ENCODE results near the gene TLNRD1. TPM values are rescaled to one million over a fixed set of nuclear protein-coding genes. Genes with fewer than 3 reads are reported as not detected.

The TLNRD1 gene
- polyA plus RNA-seq, 1 donor (not counting 4 experiments of a cell fraction or from before 2014, with no cell fraction given): 3.1 TPM

GRCh38 chr15:81032355-81032754 lies 31.6 kb downstream of the TLNRD1 start:
- H3K27me3 ChIP-seq (ENCODE audit: control insufficient read depth, extremely low read depth, insufficient read depth, low read length): no peaks in the 10 kb centered on the region
- H2AFZ ChIP-seq (ENCODE audit: control insufficient read depth, low read length): no peak overlapping the region
- H3K9me1 ChIP-seq (ENCODE audit: control insufficient read depth, extremely low read depth, insufficient read depth, low read length): no peaks in the 10 kb centered on the region
- DNase-seq (ENCODE audit: low read depth, low spot score) (no peak), FAIRE-seq (no peak)
- H3K9me3 ChIP-seq (ENCODE audit: control insufficient read depth, low read depth, low read length): no peaks in the 10 kb centered on the region
- H3K79me2 ChIP-seq (ENCODE audit: control insufficient read depth, insufficient read depth, low read length): no peaks in the 10 kb centered on the region
- H3K9ac ChIP-seq (ENCODE audit: control insufficient read depth, extremely low read depth, insufficient read depth, low read length): no peak overlapping the region
- no peaks in the 10 kb centered on the region for H4K20me1 ChIP-seq (ENCODE audit: control insufficient read depth, extremely low read depth, insufficient read depth, low read length)
- TF ChIP-seq CTCF (optimal IDR thresholded peaks at IDR 0.05 in 1 of 3, IDR thresholded peaks at IDR 0.05 in 1 of 3, conservative IDR thresholded peaks at IDR 0.05 in 1 of 3; ENCODE audit: extremely low read depth in 1 of 3, insufficient read depth in 2 of 3, low read length in 3 of 3) (no peak), EZH2 (IDR thresholded peaks at IDR 0.05; ENCODE audit: low read length) (no peak)
- H3K4me2 ChIP-seq (ENCODE audit: control insufficient read depth, extremely low read depth, insufficient read depth, low read depth, low read length): no peak overlapping the region
- peaks cover 8% of the 10 kb centered on the region for H3K4me1 ChIP-seq (ENCODE audit: control insufficient read depth, extremely low read depth, insufficient read depth, low read length)
- H3K4me3 ChIP-seq (ENCODE audit: control insufficient read depth in 2 of 3, extremely low read depth in 1 of 3, insufficient read depth in 2 of 3, low read depth in 1 of 3, low read length in 3 of 3): no peak overlapping the region
- H3K27ac ChIP-seq (ENCODE audit: control insufficient read depth, insufficient read depth, low read length): no peak overlapping the region
- no peaks in the 10 kb centered on the region for H3K36me3 ChIP-seq (ENCODE audit: control insufficient read depth in 2 of 2, extremely low read depth in 1 of 2, insufficient read depth in 2 of 2, low read length in 2 of 2)
- dilution Hi-C loops (cut with MboI; ENCODE audit: extremely low pct_ligation_motif_present, low sequenced_read_pairs): no loop called here

- Histone ChIP-seq H3K27ac (ENCODE audit: control insufficient read depth, insufficient read depth, low read length) (no peak overlapping the region), H2AFZ (ENCODE audit: control insufficient read depth, low read length) (no peak overlapping the region), H3K79me2 (ENCODE audit: control insufficient read depth, insufficient read depth, low read length) (no peaks in the 10 kb centered on the region), H4K20me1 (ENCODE audit: control insufficient read depth, extremely low read depth, insufficient read depth, low read length) (no peaks in the 10 kb centered on the region), H3K9me3 (ENCODE audit: control insufficient read depth, low read depth, low read length) (no peaks in the 10 kb centered on the region), H3K9ac (ENCODE audit: control insufficient read depth, extremely low read depth, insufficient read depth, low read length) (no peak overlapping the region), H3K9me1 (ENCODE audit: control insufficient read depth, extremely low read depth, insufficient read depth, low read length) (no peaks in the 10 kb centered on the region), H3K4me3 (ENCODE audit: control insufficient read depth in 2 of 3, extremely low read depth in 1 of 3, insufficient read depth in 2 of 3, low read depth in 1 of 3, low read length in 3 of 3) (no peak overlapping the region), H3K4me1 (ENCODE audit: control insufficient read depth, extremely low read depth, insufficient read depth, low read length) (peaks cover 8% of the 10 kb centered on the region), H3K36me3 (ENCODE audit: control insufficient read depth in 2 of 2, extremely low read depth in 1 of 2, insufficient read depth in 2 of 2, low read length in 2 of 2) (no peaks in the 10 kb centered on the region), H3K27me3 (ENCODE audit: control insufficient read depth, extremely low read depth, insufficient read depth, low read length) (no peaks in the 10 kb centered on the region), H3K4me2 (ENCODE audit: control insufficient read depth, extremely low read depth, insufficient read depth, low read depth, low read length) (no peak overlapping the region)
- no peak for FAIRE-seq
- DNase-seq (ENCODE audit: low read depth, low spot score): no peak
- dilution Hi-C loops (cut with MboI; ENCODE audit: extremely low pct_ligation_motif_present, low sequenced_read_pairs): no loop called here
- TF ChIP-seq CTCF (optimal IDR thresholded peaks at IDR 0.05 in 1 of 3, IDR thresholded peaks at IDR 0.05 in 1 of 3, conservative IDR thresholded peaks at IDR 0.05 in 1 of 3; ENCODE audit: extremely low read depth in 1 of 3, insufficient read depth in 2 of 3, low read length in 3 of 3): no peak
- no peak for TF ChIP-seq EZH2 (IDR thresholded peaks at IDR 0.05; ENCODE audit: low read length)
Observed at GRCh38 chr15:81032818-81033217, 32.1 kb downstream of the TLNRD1 start.

Data from keratinocyte (primary cell).